GM18868 (cell line): ENCODE measurements around the gene PIP5K1C.

Experiments
- ATAC-seq: cut with Tn5 transposase; IDR thresholded peaks from one replicate; pipeline ENCODE4 v1.9.1; 2021; ENCODE audit warnings: mild to moderate bottlenecking, moderate library complexity; ENCODE audit not compliant: unreplicated experiment

The PIP5K1C gene

GRCh38 chr19:3695986-3696659, 4.1 kb downstream of the PIP5K1C start:
- ATAC-seq, result no peak

- no peak for ATAC-seq
Observed at GRCh38 chr19:3695124-3695733, 5.0 kb downstream of the PIP5K1C start.

- ATAC-seq, result no peak
Observed at GRCh38 chr19:3694361-3695123, 5.7 kb downstream of the PIP5K1C start.

- ATAC-seq, result no peak
Observed at GRCh38 chr19:3693025-3693925, 7.0 kb downstream of the PIP5K1C start.

- no peak for ATAC-seq
Observed at GRCh38 chr19:3692141-3693024, 7.9 kb downstream of the PIP5K1C start.

- no peak for ATAC-seq
Observed at GRCh38 chr19:3691726-3692125, 8.5 kb downstream of the PIP5K1C start.

- ATAC-seq, result no peak
Observed at GRCh38 chr19:3691372-3691716, 8.9 kb downstream of the PIP5K1C start.

- ATAC-seq, result no peak
Observed at GRCh38 chr19:3690551-3691371, 9.5 kb downstream of the PIP5K1C start.

- ATAC-seq, result no peak
Observed at GRCh38 chr19:3687774-3688706, 12.2 kb downstream of the PIP5K1C start.

GRCh38 chr19:3687393-3687773, 12.9 kb downstream of the PIP5K1C start:
- ATAC-seq, result no peak

- no peak for ATAC-seq
Observed at GRCh38 chr19:3684817-3685410, 15.4 kb downstream of the PIP5K1C start.

GRCh38 chr19:3684054-3684816, 16.0 kb downstream of the PIP5K1C start:
- ATAC-seq, result peak; percentile 50

- no peak for ATAC-seq
Observed at GRCh38 chr19:3683405-3684053, 16.7 kb downstream of the PIP5K1C start.

- no peak for ATAC-seq
Observed at GRCh38 chr19:3682741-3683404, 17.4 kb downstream of the PIP5K1C start.

- no peak for ATAC-seq
Observed at GRCh38 chr19:3682286-3682685, 18.0 kb downstream of the PIP5K1C start.

GRCh38 chr19:3680939-3681338, 19.3 kb downstream of the PIP5K1C start:
- ATAC-seq, result no peak
